ENCODE results near the gene SPATC1L.
A peak's percentile ranks its signal among the peaks of the same experiment; 100 is the strongest.
"Not testable (repeated sequence)": the region's sequence is repeated elsewhere in the genome, so short reads cannot be mapped to it uniquely, and the experiment has no call there.

SPATC1L gene

GRCh38 chr21:46183910-46184624, at the start of gene SPATC1L:
TSS of gene SPATC1L (minus strand) at chr21:46184459. CDS start at chr21:46182816, 1,643 bp downstream.
- Mint-ChIP-seq H3K27ac (peak within 1 kb of the TSS; percentile 62), H3K9me3 (no peaks in the 10 kb centered on the region), H3K27me3 (no peaks in the 10 kb centered on the region), H3K4me1 (peaks cover 6% of the 10 kb centered on the region), H3K36me3 (ENCODE audit: low read depth) (no peaks in the 10 kb centered on the region), H3K4me3 (peak within 1 kb of the TSS; percentile 79)
- DNase-seq (peak; percentile 37), ATAC-seq (peak; percentile 63)

GRCh38 chr21:46229923-46230260, 45.6 kb upstream of the SPATC1L start:
- peaks cover 32% of the 10 kb centered on the region for H3K36me3 Mint-ChIP-seq (ENCODE audit: low read depth)
- peak overlapping the region; percentile 43 for H3K27ac Mint-ChIP-seq
- H3K27me3 Mint-ChIP-seq = no peaks in the 10 kb centered on the region
- no peaks in the 10 kb centered on the region for H3K9me3 Mint-ChIP-seq
- ATAC-seq = no peak
- peak overlapping the region; percentile 89 for H3K4me3 Mint-ChIP-seq
- no peak for DNase-seq
- H3K4me1 Mint-ChIP-seq = peaks cover 45% of the 10 kb centered on the region

GRCh38 chr21:46229133-46229922, 45.1 kb upstream of the SPATC1L start:
- Mint-ChIP-seq H3K4me3 (peak overlapping the region; percentile 89), H3K4me1 (peaks cover 41% of the 10 kb centered on the region), H3K36me3 (ENCODE audit: low read depth) (peaks cover 27% of the 10 kb centered on the region), H3K27me3 (no peaks in the 10 kb centered on the region), H3K9me3 (no peaks in the 10 kb centered on the region), H3K27ac (peak overlapping the region; percentile 96)
- DNase-seq = peak; percentile 7
- peak; percentile 39 for ATAC-seq

DNA sequence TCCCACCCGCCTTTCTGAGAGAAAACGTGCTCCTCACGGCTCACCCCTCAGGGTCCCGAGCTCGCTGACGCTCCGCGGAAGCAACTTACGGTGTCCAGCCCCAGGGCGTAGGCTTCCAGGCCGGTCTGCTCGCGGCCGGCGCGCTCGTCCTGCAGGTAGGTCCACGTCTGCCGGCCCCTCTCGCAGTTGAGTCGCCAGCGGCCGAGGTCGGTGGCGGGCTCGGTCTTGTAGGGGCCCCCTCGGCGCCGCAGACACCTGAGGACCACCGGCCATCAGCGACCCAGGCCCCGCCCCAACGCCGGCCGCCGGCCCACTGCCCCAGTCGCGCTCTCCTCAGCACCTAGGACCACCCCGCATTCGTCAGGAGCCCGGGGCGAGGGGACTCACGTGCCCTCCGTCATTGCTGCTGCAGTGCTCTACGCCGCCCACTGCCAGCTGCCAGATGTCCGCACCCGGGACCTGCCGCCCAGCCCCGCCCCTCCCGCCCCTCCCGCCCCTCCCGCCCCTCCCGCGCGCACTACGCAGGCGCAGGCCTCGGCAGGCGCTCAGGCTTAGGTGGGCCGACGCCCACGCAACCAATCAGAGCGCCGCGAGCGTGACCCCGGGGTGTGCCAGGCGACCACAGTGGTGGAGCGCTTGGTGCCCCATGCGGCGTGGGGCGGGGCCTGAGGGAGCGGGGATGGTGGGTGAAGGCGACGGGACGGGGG, 44.2 kb upstream of the SPATC1L start, which contains the start of gene LSS:
Gene LSS (minus strand): TSS at position 430 of the 707 bp plus-strand sequence. CDS start 29 bp downstream, at position 401.
- no peaks in the 10 kb centered on the region for H3K9me3 Mint-ChIP-seq
- peaks cover 36% of the 10 kb centered on the region for H3K4me1 Mint-ChIP-seq
- H3K4me3 Mint-ChIP-seq = peak within 1 kb of the TSS; percentile 89
- H3K27ac Mint-ChIP-seq = peak within 1 kb of the TSS; percentile 96
- ATAC-seq = peak; percentile 93
- peaks cover 21% of the 10 kb centered on the region for H3K36me3 Mint-ChIP-seq (ENCODE audit: low read depth)
- H3K27me3 Mint-ChIP-seq = no peaks in the 10 kb centered on the region
- DNase-seq = peak; percentile 97

DNA sequence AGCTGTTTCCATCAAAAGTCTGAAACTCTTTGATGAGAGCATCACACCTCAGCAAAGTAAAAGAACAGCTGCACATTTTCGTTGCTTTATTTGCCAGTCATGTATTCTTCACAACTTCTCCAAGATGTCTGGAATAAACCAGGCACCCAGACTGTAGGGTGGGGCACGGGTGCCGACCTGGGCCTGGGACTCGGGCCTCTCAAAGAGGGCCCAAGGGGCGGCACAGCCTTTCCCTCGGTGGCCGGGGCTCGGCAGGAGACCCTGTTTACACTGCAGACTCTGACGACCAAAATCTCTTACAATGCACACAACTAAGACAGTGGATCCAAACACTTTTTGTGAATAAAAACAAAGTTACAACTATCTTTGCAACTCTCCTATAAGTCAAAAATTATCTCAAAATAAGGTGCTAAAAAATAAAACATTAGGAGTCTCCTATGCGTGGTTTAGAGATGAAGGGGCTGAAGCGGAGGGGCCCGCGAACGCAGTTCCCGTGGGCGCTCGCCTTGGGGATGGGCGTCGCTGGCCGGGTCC, 43.6 kb upstream of the SPATC1L start:
- H3K9me3 Mint-ChIP-seq = no peaks in the 10 kb centered on the region
- H3K27me3 Mint-ChIP-seq = no peaks in the 10 kb centered on the region
- H3K27ac Mint-ChIP-seq = peak overlapping the region; percentile 44
- ATAC-seq (no peak), DNase-seq (no peak)
- peak overlapping the region; percentile 75 for H3K4me3 Mint-ChIP-seq
- H3K36me3 Mint-ChIP-seq (ENCODE audit: low read depth) = peaks cover 18% of the 10 kb centered on the region
- H3K4me1 Mint-ChIP-seq = peaks cover 34% of the 10 kb centered on the region

DNA sequence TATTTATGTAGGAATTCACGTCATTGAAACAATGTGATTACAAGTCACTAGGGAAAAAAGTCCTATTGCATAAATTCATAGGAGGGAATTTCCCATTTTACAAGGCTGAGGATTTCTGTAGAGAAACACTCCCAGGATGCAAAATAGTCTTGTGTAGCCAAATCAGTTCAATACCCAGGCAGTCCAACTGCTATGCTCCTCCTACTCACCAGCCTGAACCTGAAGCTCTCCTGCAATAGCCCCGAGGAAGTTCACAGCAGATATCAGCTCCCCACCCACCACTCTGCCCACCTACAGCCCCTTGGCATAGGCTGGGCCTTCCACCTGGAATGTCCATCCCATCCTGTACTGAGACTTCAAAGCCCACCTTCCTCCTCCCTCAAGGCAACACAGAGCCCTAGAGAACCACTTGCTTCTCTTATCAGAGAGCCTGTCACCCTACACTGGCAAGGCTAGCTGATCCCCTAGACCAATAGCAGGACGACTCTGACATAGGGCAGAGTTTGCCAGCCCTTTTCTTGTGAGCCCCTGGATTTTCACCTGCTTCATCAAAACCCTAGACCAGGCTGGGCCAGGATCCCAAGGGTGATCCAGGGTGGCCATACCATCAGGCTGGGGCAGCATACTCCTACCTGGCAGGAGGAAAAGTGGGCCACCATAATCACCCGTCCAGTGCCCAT, 42.8 kb upstream of the SPATC1L start:
- no peak for ATAC-seq
- Mint-ChIP-seq H3K4me3 (peak overlapping the region; percentile 75), H3K9me3 (no peaks in the 10 kb centered on the region), H3K4me1 (peaks cover 34% of the 10 kb centered on the region), H3K36me3 (ENCODE audit: low read depth) (peaks cover 12% of the 10 kb centered on the region), H3K27me3 (no peaks in the 10 kb centered on the region), H3K27ac (no peak overlapping the region)
- no peak for DNase-seq

GRCh38 chr21:46226146-46226545, 41.9 kb upstream of the SPATC1L start:
- no peaks in the 10 kb centered on the region for H3K9me3 Mint-ChIP-seq
- H3K4me1 Mint-ChIP-seq = peaks cover 30% of the 10 kb centered on the region
- DNase-seq = no peak
- no peak for ATAC-seq
- H3K4me3 Mint-ChIP-seq = no peak overlapping the region
- H3K27ac Mint-ChIP-seq = no peak overlapping the region
- H3K27me3 Mint-ChIP-seq = no peaks in the 10 kb centered on the region
- H3K36me3 Mint-ChIP-seq (ENCODE audit: low read depth) = peaks cover 3% of the 10 kb centered on the region

DNA sequence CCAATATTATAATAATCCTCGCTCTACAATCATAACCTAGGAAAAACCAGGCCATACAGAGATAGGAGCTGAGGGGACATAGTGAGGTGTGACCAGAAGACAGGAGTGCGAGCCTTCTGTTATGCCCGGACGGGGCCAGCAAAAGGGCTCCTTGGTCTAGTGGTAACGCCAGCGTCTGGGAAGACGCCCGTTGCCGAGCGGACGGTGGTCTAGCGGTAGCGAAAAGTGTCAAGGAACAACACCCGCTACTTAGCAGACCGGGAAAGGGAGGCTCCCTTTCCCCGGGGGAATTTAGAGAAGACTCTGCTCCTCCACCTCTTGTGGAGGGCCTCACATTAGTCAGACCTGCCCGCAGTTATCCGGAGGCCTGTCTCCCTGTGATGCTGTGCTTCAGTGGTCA, 39.4 kb upstream of the SPATC1L start:
- not testable (repeated sequence) for H3K36me3 Mint-ChIP-seq (ENCODE audit: low read depth); H3K27ac Mint-ChIP-seq; ATAC-seq

GRCh38 chr21:46223217-46223616, 39.0 kb upstream of the SPATC1L start:
- H3K27ac Mint-ChIP-seq = no peak overlapping the region
- H3K36me3 Mint-ChIP-seq (ENCODE audit: low read depth) = no peaks in the 10 kb centered on the region
- H3K27me3 Mint-ChIP-seq = no peaks in the 10 kb centered on the region
- H3K9me3 Mint-ChIP-seq = no peaks in the 10 kb centered on the region
- no peak for DNase-seq
- H3K4me3 Mint-ChIP-seq = no peak overlapping the region
- peaks cover 21% of the 10 kb centered on the region for H3K4me1 Mint-ChIP-seq
- ATAC-seq = no peak

More for the DNA sequence above, 39.4 kb upstream of the SPATC1L start:
- H3K4me3 Mint-ChIP-seq, DNase-seq, H3K27me3 Mint-ChIP-seq, H3K9me3 Mint-ChIP-seq: not testable (repeated sequence)
- H3K4me1 Mint-ChIP-seq = peaks cover 21% of the 10 kb centered on the region

DNA sequence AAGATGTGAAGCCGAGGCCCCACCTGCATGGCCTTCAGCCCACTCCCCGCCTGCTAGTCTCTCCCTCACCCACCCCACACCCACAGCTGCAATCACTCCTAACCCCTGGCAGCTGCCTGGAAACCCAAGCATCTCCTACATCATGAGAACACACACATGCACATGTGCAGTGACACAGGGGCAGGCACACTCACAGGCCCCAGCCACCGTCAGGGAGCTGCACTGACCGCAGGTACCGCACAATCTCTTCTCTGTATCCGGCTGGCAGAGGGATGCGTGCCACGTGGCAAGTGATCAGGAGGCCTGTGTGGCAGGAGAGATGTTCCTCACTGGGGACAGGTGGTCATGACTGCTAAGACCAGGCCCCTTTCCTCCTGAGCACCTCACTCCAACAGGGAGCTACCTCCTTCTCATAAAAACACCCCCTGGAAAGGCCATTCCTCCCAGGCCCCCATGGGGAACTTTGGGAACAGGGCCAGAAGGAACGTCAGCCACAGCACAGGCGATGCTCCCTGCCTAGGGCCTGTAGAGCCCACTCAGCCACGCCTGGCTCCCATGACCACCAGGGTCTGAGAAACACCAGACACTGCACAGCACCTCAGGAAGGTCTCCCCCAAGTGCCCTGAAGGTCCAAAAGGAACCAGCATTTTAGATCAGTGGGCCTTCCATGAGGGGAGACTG, 38.3 kb upstream of the SPATC1L start:
- no peak for DNase-seq
- Mint-ChIP-seq H3K27me3 (no peaks in the 10 kb centered on the region), H3K4me3 (no peak overlapping the region), H3K27ac (no peak overlapping the region), H3K36me3 (ENCODE audit: low read depth) (no peaks in the 10 kb centered on the region), H3K4me1 (peaks cover 16% of the 10 kb centered on the region), H3K9me3 (no peaks in the 10 kb centered on the region)
- ATAC-seq = no peak

GRCh38 chr21:46221664-46222435, 37.6 kb upstream of the SPATC1L start:
- Mint-ChIP-seq H3K9me3 (no peaks in the 10 kb centered on the region), H3K36me3 (ENCODE audit: low read depth) (no peaks in the 10 kb centered on the region), H3K27ac (no peak overlapping the region), H3K4me1 (peaks cover 9% of the 10 kb centered on the region), H3K4me3 (no peak overlapping the region), H3K27me3 (no peaks in the 10 kb centered on the region)
- DNase-seq (no peak), ATAC-seq (no peak)

GRCh38 chr21:46220847-46221246, 36.6 kb upstream of the SPATC1L start:
- no peak for ATAC-seq
- Mint-ChIP-seq H3K27me3 (no peaks in the 10 kb centered on the region), H3K9me3 (no peaks in the 10 kb centered on the region), H3K27ac (no peak overlapping the region), H3K36me3 (ENCODE audit: low read depth) (no peaks in the 10 kb centered on the region), H3K4me1 (peaks cover 4% of the 10 kb centered on the region), H3K4me3 (no peak overlapping the region)
- DNase-seq = no peak

DNA sequence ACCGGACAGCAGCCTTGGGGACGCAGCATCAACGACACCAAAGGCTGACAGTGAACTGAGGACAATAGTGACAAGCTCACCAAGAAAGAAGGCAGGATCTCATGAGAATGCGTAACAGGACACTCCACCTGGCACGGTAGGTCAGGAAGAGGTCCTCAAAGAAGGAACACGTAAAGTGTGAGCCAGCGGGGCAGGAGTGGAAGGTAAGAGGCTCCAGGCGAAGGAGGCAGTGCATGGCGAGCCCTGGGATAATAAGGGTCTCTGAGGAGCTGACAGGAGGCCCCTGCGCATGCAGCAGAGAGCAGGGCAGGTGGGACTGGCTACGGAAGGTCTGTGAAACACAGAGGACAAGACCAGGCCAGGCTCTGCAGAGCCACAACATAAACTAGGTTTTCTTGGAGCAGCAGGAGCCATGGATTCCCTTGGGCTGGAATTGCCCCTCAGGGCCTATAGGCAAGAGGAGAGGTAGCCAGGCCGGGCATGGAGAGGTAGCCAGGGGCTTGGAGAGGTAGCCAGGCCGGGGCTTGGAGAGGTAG, 36.1 kb upstream of the SPATC1L start:
- Mint-ChIP-seq H3K4me3 (no peak overlapping the region), H3K36me3 (ENCODE audit: low read depth) (no peaks in the 10 kb centered on the region), H3K4me1 (no peaks in the 10 kb centered on the region), H3K27ac (no peak overlapping the region), H3K9me3 (no peaks in the 10 kb centered on the region), H3K27me3 (no peaks in the 10 kb centered on the region)
- ATAC-seq (no peak), DNase-seq (no peak)

All from activated naive CD8-positive, alpha-beta T cell treated with anti-CD3 and anti-CD28 coated beads, Interleukin-2, amount 50 U/mL, for 24 hours (primary cell).